Measurements from ENCODE around the gene FAM167B.

GRCh38 chr1:32274646-32275340 is 27.8 kb downstream of the FAM167B start:
- TF ChIP-seq CTCF (IDR thresholded peaks at IDR 0.05) = no peak
- no peak for TF ChIP-seq EP300 (IDR thresholded peaks at IDR 0.05)
- no peak for TF ChIP-seq POLR2A (IDR thresholded peaks at IDR 0.05)
- no peak for TF ChIP-seq POLR2AphosphoS5 (IDR thresholded peaks at IDR 0.05)

All from gastroesophageal sphincter (tissue), 3 donors.